K562 (cell line): ENCODE results near the gene NPR2. TPM values are rescaled to one million over a fixed set of nuclear protein-coding genes. Genes with fewer than 3 reads are reported as not detected.

ENCODE experiments used
- ATF3 ChIP-seq, 2 experiments: fragments of 450-650 bp in 1 of 2; sonication (generic) in 1 of 2; formaldehyde crosslinking in 1 of 2; IDR thresholded peaks in 1 of 2; conservative IDR thresholded peaks in 1 of 2; 2 replicates each; pipeline versions ENCODE4 v1.6.1 to v1.8.1; 2016 to 2023; ENCODE audit warnings: mild to moderate bottlenecking in 2 of 2, moderate library complexity in 2 of 2, inconsistent platforms in 1 of 2, missing genetic modification reagents in 1 of 2
- FOS ChIP-seq: IDR thresholded peaks from 3 replicates; pipeline ENCODE4 v1.6.1; 2011; ENCODE audit not compliant: insufficient read length; ENCODE audit errors: extremely low read depth
- FUS ChIP-seq: fragments of 200-400 bp; formaldehyde crosslinking; optimal IDR thresholded peaks from 2 replicates; pipeline ENCODE3; 2017; ENCODE audit warnings: low read depth, low read length
- GABPA ChIP-seq: fragments of 200-800 bp; sonication (Bioruptor generic); conservative IDR thresholded peaks from 2 replicates; pipeline ENCODE4 v1.6.1; 2016; ENCODE audit warnings: low read depth, missing genetic modification characterization, missing compliant biosample characterization
- HDAC2 ChIP-seq: fragments of 450-650 bp; IDR thresholded peaks from 2 replicates; pipeline ENCODE4 v1.6.1; 2016; ENCODE audit warnings: mild to moderate bottlenecking
- HDGF ChIP-seq: fragments of 450-650 bp; IDR thresholded peaks from 2 replicates; pipeline ENCODE4 v1.6.1; 2016
- JUND ChIP-seq, 2 experiments: IDR thresholded peaks; 2 replicates in 1 of 2; 3 replicates in 1 of 2; pipeline ENCODE4 v1.6.1; 2011; ENCODE audit warnings: borderline replicate concordance in 2 of 2, low read depth in 2 of 2, low read length in 2 of 2, improper control_type of control experiment in 1 of 2, missing biosample characterization in 1 of 2, missing genetic modification characterization in 1 of 2, missing genetic modification reagents in 1 of 2
- MXD1 ChIP-seq: fragments of 250-450 bp; sonication (Bioruptor Pico); IDR thresholded peaks from 2 replicates; pipeline ENCODE4 v1.8.0; 2021; ENCODE audit warnings: borderline replicate concordance, mild to moderate bottlenecking, moderate library complexity; ENCODE audit not compliant: poor library complexity, severe bottlenecking
- NCOA2 ChIP-seq, 2 experiments: fragments of 450-650 bp; IDR thresholded peaks; 2 replicates each; pipeline ENCODE4 v1.6.1; 2018; ENCODE audit warnings: mild to moderate bottlenecking in 2 of 2, moderate library complexity in 1 of 2; ENCODE audit not compliant: partially characterized antibody in 2 of 2
- PHF8 ChIP-seq: fragments of 200-600 bp; sonication (generic); IDR thresholded peaks from 2 replicates; pipeline ENCODE4 v1.6.1; 2012; ENCODE audit warnings: mixed run types, mild to moderate bottlenecking, inconsistent platforms, low read length, moderate library complexity, borderline replicate concordance
- RBM17 ChIP-seq: fragments of 200-400 bp; formaldehyde crosslinking; IDR thresholded peaks from 2 replicates; pipeline ENCODE4 v1.6.1; 2017; ENCODE audit warnings: low read depth, mild to moderate bottlenecking, low read length, borderline replicate concordance
- SAFB2 ChIP-seq: fragments of 200-400 bp; formaldehyde crosslinking; IDR thresholded peaks from 2 replicates; pipeline ENCODE4 v1.6.1; 2018; ENCODE audit warnings: borderline replicate concordance, low read length, low read depth, moderate library complexity; ENCODE audit not compliant: severe bottlenecking
- STAG1 ChIP-seq: sonication (generic); formaldehyde crosslinking; IDR thresholded peaks from 2 replicates; pipeline ENCODE4 v1.5.0; 2020; ENCODE audit warnings: missing genetic modification reagents, borderline replicate concordance
- TFAM ChIP-seq: fragments of 250-450 bp; sonication (Bioruptor Pico); conservative IDR thresholded peaks from 2 replicates; pipeline ENCODE4 v1.5.0; 2021; ENCODE audit warnings: mild to moderate bottlenecking, moderate library complexity
- XRCC3 ChIP-seq: fragments of 450-650 bp; IDR thresholded peaks from 2 replicates; pipeline ENCODE4 v1.6.1; 2017; ENCODE audit warnings: mild to moderate bottlenecking, moderate library complexity
- ZBTB8A ChIP-seq: fragments of 450-650 bp; IDR thresholded peaks from 2 replicates; pipeline ENCODE4 v1.6.1; 2018; ENCODE audit warnings: mild to moderate bottlenecking, moderate library complexity; ENCODE audit not compliant: partially characterized antibody
- ZBTB9 ChIP-seq: fragments of 450-650 bp; formaldehyde crosslinking; IDR thresholded peaks from 2 replicates; pipeline ENCODE4 v1.4.0; 2020; ENCODE audit warnings: mild to moderate bottlenecking, moderate library complexity
- ZNF146 ChIP-seq: IDR thresholded peaks from one replicate; pipeline ENCODE4 v1.6.1; 2018; ENCODE audit warnings: missing compliant biosample characterization; ENCODE audit not compliant: unreplicated experiment
- ZNF217 ChIP-seq: sonication (generic); formaldehyde crosslinking; IDR thresholded peaks from 2 replicates; pipeline ENCODE4 v1.8.0; 2022; ENCODE audit warnings: mild to moderate bottlenecking, missing genetic modification reagents
- polyA plus RNA-seq, 8 experiments: library from polyadenylated mRNA; depleted of rRNA in 4 of 8; stranded (reverse) in 5 of 8; unstranded in 3 of 8; fragments of >200 nt; fragmentation: Nextera tagmentation in 2 of 8; fragmentation: Illumina TruSeq in 1 of 8; extraction: Ambion mirVana in 2 of 8; extraction: Trizol in 1 of 8; gene quantifications; 2 replicates each; pipeline versions ENCODE4 v1.2.1 to v1.2.3, GENCODE V29; 2011 to 2014; ENCODE audit warnings: inconsistent platforms in 1 of 8, missing spikeins in 1 of 8
- total RNA-seq, 7 experiments: library from RNA; depleted of rRNA in 6 of 7; stranded (reverse); fragments of >200 nt in 6 of 7; fragmentation: Illumina TruSeq in 2 of 7; extraction: Trizol in 2 of 7; gene quantifications; 2 replicates each; pipeline versions ENCODE4 v1.2.1 to v1.2.3, GENCODE V29; 2011 to 2021; ENCODE audit warnings: low replicate concordance in 1 of 7
- TF ChIP-seq, protein P1 (sequence below): sonication (generic); formaldehyde crosslinking; IDR thresholded peaks from 2 replicates; pipeline ENCODE4 v1.8.0; 2022; ENCODE audit warnings: mild to moderate bottlenecking, missing genetic modification reagents
- TF ChIP-seq, protein P2 (sequence below): fragments of 250-450 bp; sonication (Bioruptor Pico); IDR thresholded peaks from 2 replicates; pipeline ENCODE4 v1.9.0; 2021; ENCODE audit warnings: mild to moderate bottlenecking, inconsistent platforms

The NPR2 gene
- total and polyA plus RNA-seq, 9 of the 15 experiments (the other 6 are each of a cell fraction or from before 2014, with no cell fraction given), result 2.4 to 12.9 (median 6.0) TPM

DNA sequence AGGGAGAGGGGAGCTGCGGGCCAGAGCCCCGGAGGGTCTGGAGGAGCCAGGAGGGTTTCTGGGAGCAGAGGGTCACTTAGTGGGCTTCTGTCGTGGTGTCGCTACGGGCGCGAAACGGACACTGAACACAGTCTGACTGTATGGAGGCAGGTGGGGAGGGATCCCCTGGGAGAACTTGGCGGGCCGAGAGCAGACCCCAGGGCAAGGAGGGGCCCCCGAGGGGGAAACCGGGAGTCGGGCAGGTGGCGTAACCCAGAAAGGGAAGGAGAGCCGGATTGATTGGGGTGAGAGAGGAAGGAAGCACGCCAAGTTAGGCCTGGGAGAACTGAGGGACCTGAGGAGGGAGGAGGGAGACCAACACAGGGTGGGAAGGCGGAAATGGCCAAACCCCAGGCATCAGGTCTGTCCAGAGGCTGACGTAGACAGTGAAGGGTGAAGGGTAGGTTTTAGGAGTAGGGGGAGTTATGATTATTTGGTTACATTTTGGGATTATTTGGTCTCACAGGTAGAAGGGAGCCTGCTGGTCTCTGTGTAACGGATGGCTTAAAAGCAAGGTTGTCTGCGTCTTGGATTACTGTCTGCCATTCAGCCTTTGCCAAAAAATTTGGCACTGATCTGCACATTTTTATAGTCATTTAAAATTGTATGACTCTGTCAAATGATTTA lies 34.0 kb upstream of the NPR2 start (continued):
- TF ChIP-seq NCOA2 (IDR thresholded peaks at IDR 0.05; ENCODE audit: partially characterized antibody in 2 of 2) (no peak), ZNF146 (CRISPR knock-in tag) (no peak), JUND (IDR thresholded peaks at IDR 0.05; ENCODE audit: borderline replicate concordance, low read depth, low read length) (no peak), JUND (tag; IDR thresholded peaks at IDR 0.05; ENCODE audit: borderline replicate concordance, low read depth, low read length) (no peak), XRCC3 (no peak), STAG1 (CRISPR knock-in tag) (no peak), HDAC2 (no peak), ATF3 (IDR thresholded peaks at IDR 0.05) (no peak), ATF3 (CRISPR knock-in tag; conservative IDR thresholded peaks at IDR 0.05) (no peak), ZBTB8A (no peak), MXD1 (CRISPR knock-in tag) (no peak), PHF8 (peak; percentile 48; the same call in 1 of the 2 replicates), TFAM (CRISPR knock-in tag) (no peak), ZNF217 (no peak), HDGF (no peak), SAFB2 (no peak), FUS (no peak), RBM17 (no peak), ZBTB9 (CRISPR knock-in tag) (no peak), FOS (no peak), GABPA (0 out of 2 replicates have a peak, but pooled peaks have one; percentile 36)
- TF ChIP-seq, protein P1, sequence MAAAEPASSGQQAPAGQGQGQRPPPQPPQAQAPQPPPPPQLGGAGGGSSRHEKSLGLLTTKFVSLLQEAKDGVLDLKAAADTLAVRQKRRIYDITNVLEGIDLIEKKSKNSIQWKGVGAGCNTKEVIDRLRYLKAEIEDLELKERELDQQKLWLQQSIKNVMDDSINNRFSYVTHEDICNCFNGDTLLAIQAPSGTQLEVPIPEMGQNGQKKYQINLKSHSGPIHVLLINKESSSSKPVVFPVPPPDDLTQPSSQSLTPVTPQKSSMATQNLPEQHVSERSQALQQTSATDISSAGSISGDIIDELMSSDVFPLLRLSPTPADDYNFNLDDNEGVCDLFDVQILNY (CRISPR knock-in tag), result no peak
- TF ChIP-seq, protein P2, sequence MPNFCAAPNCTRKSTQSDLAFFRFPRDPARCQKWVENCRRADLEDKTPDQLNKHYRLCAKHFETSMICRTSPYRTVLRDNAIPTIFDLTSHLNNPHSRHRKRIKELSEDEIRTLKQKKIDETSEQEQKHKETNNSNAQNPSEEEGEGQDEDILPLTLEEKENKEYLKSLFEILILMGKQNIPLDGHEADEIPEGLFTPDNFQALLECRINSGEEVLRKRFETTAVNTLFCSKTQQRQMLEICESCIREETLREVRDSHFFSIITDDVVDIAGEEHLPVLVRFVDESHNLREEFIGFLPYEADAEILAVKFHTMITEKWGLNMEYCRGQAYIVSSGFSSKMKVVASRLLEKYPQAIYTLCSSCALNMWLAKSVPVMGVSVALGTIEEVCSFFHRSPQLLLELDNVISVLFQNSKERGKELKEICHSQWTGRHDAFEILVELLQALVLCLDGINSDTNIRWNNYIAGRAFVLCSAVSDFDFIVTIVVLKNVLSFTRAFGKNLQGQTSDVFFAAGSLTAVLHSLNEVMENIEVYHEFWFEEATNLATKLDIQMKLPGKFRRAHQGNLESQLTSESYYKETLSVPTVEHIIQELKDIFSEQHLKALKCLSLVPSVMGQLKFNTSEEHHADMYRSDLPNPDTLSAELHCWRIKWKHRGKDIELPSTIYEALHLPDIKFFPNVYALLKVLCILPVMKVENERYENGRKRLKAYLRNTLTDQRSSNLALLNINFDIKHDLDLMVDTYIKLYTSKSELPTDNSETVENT (CRISPR knock-in tag), result no peak
